ENCODE results near the gene TENT4B. TPM values are rescaled to one million over a fixed set of nuclear protein-coding genes. Genes with fewer than 3 reads are reported as not detected.

The TENT4B gene
- total RNA-seq, 1 donor from 2014 or later = 13.5 TPM

DNA sequence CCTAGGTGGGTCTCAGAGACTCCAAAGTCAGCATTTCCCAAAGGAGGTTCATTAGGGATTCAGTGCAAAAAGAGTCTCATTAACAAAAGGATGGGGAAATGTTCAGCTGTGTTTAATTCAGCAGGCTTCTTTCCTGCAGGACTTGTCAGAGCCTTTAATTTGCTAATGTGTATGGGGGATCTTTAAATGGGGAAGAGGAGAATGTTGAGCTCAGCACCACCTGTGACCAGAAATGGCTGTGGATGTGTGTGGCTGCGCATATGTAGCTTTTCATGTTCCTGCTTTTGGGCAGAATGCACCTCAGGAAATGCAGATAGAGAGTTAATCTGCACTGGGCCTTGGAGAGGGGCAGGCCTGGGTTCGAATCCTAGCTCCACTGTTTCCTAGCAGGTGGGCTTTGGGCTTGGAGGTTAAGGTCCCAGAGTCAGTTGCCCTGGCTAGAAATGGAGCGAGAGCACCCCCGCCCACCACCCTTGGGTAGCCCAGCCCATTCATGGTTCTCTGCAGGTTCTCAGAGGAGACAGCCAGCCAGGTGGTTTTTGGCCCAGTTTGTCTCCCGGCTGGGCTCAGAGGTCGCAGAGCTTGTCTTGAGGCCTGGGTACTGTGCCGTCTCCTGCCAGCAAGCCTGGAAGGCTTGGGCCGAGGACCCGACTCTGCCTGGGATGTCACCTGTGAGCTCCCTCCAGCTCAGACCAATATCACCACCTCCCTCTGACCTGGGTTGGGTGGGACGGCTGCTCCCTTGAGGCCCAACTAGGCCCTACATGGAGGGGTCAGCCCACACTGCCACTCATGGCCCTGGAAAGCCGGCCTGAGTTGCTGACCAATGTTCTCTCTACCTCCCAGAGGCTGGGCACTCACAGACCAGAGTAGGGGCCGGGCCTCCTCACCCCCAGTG, 122.6 kb downstream of the TENT4B start:
- Mint-ChIP-seq H3K27ac (no peak overlapping the region), H3K36me3 (ENCODE audit: insufficient read depth) (peaks cover 2% of the 10 kb centered on the region), H3K4me3 (ENCODE audit: low read depth) (no peak overlapping the region), H3K4me1 (ENCODE audit: low read depth) (no peaks in the 10 kb centered on the region), H3K27me3 (no peaks in the 10 kb centered on the region), H3K9me3 (ENCODE audit: low read depth) (peaks cover 7% of the 10 kb centered on the region)
- TF ChIP-seq, protein P1, sequence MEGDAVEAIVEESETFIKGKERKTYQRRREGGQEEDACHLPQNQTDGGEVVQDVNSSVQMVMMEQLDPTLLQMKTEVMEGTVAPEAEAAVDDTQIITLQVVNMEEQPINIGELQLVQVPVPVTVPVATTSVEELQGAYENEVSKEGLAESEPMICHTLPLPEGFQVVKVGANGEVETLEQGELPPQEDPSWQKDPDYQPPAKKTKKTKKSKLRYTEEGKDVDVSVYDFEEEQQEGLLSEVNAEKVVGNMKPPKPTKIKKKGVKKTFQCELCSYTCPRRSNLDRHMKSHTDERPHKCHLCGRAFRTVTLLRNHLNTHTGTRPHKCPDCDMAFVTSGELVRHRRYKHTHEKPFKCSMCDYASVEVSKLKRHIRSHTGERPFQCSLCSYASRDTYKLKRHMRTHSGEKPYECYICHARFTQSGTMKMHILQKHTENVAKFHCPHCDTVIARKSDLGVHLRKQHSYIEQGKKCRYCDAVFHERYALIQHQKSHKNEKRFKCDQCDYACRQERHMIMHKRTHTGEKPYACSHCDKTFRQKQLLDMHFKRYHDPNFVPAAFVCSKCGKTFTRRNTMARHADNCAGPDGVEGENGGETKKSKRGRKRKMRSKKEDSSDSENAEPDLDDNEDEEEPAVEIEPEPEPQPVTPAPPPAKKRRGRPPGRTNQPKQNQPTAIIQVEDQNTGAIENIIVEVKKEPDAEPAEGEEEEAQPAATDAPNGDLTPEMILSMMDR (IDR thresholded peaks at IDR 0.05; ENCODE audit: unreplicated experiment) = no peak
- DNase-seq (ENCODE audit: low spot score, unreplicated experiment) = no peak

DNA sequence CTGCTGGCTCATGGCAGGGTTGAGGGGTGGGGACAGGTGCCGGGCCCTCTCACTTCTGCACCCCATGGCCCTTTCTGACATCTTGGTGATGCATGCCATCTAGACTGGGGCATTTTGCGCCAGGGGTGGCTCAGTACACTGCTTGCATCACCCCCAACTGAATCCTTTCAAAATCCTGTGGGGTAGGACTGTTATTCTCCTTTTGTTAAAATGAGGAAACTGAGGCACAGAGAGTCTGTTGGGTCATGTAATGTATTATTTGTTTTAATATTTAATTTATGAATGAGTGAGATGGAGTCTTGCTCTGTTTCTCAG, 123.2 kb downstream of the TENT4B start:
- Mint-ChIP-seq H3K27ac (no peak overlapping the region), H3K4me3 (ENCODE audit: low read depth) (no peak overlapping the region), H3K9me3 (ENCODE audit: low read depth) (peaks cover 7% of the 10 kb centered on the region), H3K4me1 (ENCODE audit: low read depth) (no peaks in the 10 kb centered on the region), H3K27me3 (no peaks in the 10 kb centered on the region), H3K36me3 (ENCODE audit: insufficient read depth) (peaks cover 2% of the 10 kb centered on the region)
- no peak for DNase-seq (ENCODE audit: low spot score, unreplicated experiment)
- TF ChIP-seq, protein P1 (IDR thresholded peaks at IDR 0.05; ENCODE audit: unreplicated experiment) = no peak

DNA sequence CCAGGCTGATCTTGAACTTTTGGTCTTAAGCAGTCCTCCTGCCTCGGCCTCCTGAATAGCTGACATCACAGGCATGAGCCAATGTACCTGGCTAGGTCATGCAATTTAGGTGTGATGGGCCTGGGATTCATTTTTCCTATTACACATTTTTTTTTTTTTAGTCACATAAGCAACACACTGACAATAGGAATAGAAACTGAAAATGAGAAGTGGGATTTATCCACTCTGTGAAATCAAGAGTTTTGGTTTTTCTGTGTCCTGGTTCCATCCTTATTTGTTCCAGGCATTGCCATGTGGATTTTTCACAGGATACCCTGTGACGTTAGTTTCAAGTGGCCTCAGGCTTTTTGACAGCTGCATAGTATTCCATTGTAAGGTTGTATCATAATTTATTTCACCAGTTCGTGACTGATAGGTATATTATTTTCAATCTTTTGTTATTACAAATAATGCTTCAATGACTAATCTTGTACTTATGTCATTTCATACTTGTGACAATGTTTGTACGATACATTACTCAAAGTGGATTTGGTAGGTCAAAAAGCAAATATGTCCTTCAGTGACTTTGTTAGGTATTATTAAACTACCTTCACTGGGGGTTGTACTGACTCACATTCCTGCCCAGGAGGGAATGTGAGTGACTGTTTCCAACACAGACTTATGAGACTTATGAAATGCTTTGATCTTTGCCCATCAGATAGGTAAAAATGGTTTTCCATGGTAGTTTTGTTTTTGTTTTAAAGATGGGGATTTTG, 123.9 kb downstream of the TENT4B start:
- no peak overlapping the region for H3K27ac Mint-ChIP-seq
- TF ChIP-seq, protein P1 (IDR thresholded peaks at IDR 0.05; ENCODE audit: unreplicated experiment) = no peak
- peaks cover 2% of the 10 kb centered on the region for H3K36me3 Mint-ChIP-seq (ENCODE audit: insufficient read depth)
- H3K4me1 Mint-ChIP-seq (ENCODE audit: low read depth) = no peaks in the 10 kb centered on the region
- H3K4me3 Mint-ChIP-seq (ENCODE audit: low read depth) = no peak overlapping the region
- H3K9me3 Mint-ChIP-seq (ENCODE audit: low read depth) = peaks cover 7% of the 10 kb centered on the region
- no peak for DNase-seq (ENCODE audit: low spot score, unreplicated experiment)
- H3K27me3 Mint-ChIP-seq = no peaks in the 10 kb centered on the region

DNA sequence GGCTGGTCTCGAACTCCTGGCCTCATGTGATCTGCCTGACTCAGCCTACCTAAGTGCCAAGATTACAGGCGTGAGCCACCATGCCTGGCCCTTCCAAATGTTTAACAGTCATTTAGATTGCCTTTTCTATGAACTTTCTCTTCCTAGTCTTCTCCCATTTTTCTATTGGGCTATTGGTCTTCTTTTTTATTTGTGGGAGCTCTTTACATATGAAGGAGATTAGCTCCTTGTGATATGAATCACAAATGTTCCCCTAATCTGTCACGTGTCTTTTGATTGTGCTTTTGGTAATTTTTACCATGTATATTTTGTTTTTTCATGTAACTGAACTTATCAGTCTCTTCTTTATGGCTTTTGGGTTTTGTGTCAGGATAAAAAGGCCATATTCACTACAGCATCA, 125.1 kb downstream of the TENT4B start:
- TF ChIP-seq, protein P1 (IDR thresholded peaks at IDR 0.05; ENCODE audit: unreplicated experiment) = no peak
- Mint-ChIP-seq H3K36me3 (ENCODE audit: insufficient read depth) (peaks cover 2% of the 10 kb centered on the region), H3K27ac (no peak overlapping the region), H3K4me3 (ENCODE audit: low read depth) (no peak overlapping the region), H3K27me3 (no peaks in the 10 kb centered on the region), H3K9me3 (ENCODE audit: low read depth) (peaks cover 7% of the 10 kb centered on the region), H3K4me1 (ENCODE audit: low read depth) (no peaks in the 10 kb centered on the region)
- no peak for DNase-seq (ENCODE audit: low spot score, unreplicated experiment)

DNA sequence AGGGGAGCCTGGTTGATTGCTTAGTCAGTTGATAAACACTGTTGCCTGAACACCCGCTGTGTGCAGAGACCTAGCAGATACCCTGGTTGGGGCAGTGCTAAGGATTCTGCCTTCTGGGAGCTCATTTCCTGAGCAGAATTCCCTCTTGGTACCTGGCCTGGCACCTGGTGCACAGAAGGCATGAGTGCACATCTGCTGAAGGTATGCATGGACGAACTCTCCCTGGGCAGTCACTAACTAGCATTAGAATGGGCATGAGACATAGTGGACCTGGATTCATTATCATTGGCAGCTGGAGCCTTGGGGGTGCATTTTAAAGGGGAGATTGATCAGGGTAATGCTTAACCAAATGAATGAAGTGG, 126.4 kb downstream of the TENT4B start:
- Mint-ChIP-seq H3K4me3 (ENCODE audit: low read depth) (no peak overlapping the region), H3K9me3 (ENCODE audit: low read depth) (peaks cover 7% of the 10 kb centered on the region), H3K27ac (no peak overlapping the region), H3K36me3 (ENCODE audit: insufficient read depth) (peaks cover 2% of the 10 kb centered on the region), H3K27me3 (no peaks in the 10 kb centered on the region), H3K4me1 (ENCODE audit: low read depth) (no peaks in the 10 kb centered on the region)
- no peak for DNase-seq (ENCODE audit: low spot score, unreplicated experiment)
- TF ChIP-seq, protein P1 (IDR thresholded peaks at IDR 0.05; ENCODE audit: unreplicated experiment) = no peak

Data from progenitor cell of endocrine pancreas (in vitro differentiated cells).